AG09319 (cell line): ENCODE results near the gene EPHA8.

ENCODE experiments used
- DNase-seq: peaks from one replicate; pipeline ENCODE4 v3.0.0-alpha.2; 2010; ENCODE audit warnings: low read depth; ENCODE audit errors: extremely low read depth
- TF ChIP-seq, protein P1 (sequence below): IDR thresholded peaks from 2 replicates; pipeline ENCODE4 v1.5.1; 2011; ENCODE audit warnings: low read depth, mild to moderate bottlenecking, inconsistent platforms, low read length, moderate library complexity

EPHA8 gene

DNA sequence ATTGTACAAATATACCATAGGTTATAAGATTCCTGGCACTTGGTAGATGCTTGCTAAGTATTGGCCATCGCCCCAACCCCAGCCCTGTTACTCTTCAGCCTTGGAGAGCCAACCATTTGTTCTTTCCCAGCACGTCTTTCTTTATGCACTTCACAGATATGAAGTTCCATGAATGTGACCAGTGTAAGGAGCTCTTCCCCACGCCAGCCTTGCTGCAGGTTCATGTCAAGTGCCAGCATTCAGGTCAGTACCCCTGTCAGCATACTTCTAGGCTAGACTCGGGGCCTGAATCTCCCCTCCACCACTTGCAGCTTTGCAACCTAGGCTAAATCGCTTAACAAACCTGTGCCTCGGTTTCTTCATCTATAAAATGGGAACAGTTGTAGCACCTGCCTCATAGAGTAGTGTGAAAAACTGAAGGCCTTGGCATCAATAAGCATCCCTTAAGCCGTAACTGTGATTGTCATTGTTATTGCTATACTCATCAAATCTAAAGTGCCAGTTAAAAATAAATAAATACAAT lies 41.0 kb upstream of the EPHA8 start:
- no peak for DNase-seq
- TF ChIP-seq, protein P1, sequence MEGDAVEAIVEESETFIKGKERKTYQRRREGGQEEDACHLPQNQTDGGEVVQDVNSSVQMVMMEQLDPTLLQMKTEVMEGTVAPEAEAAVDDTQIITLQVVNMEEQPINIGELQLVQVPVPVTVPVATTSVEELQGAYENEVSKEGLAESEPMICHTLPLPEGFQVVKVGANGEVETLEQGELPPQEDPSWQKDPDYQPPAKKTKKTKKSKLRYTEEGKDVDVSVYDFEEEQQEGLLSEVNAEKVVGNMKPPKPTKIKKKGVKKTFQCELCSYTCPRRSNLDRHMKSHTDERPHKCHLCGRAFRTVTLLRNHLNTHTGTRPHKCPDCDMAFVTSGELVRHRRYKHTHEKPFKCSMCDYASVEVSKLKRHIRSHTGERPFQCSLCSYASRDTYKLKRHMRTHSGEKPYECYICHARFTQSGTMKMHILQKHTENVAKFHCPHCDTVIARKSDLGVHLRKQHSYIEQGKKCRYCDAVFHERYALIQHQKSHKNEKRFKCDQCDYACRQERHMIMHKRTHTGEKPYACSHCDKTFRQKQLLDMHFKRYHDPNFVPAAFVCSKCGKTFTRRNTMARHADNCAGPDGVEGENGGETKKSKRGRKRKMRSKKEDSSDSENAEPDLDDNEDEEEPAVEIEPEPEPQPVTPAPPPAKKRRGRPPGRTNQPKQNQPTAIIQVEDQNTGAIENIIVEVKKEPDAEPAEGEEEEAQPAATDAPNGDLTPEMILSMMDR: no peak

DNA sequence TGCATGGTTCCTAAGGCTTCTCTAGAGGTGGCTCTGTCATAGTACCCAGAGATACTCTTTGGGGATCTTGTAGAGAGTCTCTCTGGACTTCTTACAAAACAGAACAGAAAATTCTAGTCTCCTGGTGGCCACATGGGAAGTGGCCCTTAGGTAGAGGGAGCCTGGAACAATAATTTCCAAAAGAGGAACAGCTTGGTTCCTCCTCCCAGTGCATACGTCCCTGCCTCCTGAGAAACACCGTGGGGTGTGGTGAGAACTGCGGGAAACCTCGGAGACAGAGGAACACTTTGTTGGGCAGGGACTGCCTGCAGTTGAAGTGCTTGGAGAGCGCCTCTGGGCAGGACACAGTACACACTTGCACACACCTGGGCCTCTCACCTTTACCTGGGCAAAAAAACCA lies 38.8 kb upstream of the EPHA8 start:
- TF ChIP-seq, protein P1: no peak
- no peak for DNase-seq

DNA sequence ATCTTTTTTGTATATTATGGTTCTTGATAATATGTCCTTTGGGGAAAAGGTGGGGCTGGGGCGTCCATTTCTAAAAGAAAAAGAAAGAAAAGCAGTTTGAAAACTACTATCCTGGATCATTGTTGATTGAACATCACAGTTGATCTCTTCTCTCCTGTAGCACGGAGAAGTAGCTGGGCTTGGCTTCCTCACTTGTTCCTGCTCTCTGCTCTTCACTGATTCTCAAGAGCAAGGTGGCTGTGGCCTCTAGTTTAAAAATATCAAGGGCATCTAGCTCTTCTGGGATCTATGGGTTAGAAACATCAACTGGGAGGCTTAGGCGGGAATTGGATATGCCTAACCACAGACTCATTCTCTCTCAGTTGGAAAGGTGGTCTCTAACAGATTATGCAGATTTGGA lies 38.1 kb upstream of the EPHA8 start:
- TF ChIP-seq, protein P1: no peak

DNA sequence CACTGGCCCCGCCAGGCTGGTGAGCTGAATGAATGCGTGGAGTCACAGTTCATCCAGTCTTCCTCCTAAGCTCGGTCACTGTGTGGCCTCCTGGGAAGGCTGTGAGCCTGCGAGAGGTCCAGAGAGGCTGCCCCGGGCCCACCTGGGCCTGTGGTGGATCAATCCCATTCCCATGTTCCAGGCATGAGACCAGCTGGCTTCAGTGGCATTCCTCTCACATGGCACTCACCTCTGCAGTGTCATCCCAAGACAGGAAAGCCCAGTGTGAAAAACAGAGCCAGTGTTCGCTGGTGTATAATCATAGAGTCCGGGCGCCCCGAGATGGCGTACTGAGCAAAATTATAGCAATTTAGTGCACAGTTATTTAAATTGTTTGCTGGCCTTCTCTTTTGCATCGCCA lies 37.6 kb upstream of the EPHA8 start:
- no peak for DNase-seq
- TF ChIP-seq, protein P1: no peak

More for the DNA sequence above, 38.1 kb upstream of the EPHA8 start:
- DNase-seq: no peak

DNA sequence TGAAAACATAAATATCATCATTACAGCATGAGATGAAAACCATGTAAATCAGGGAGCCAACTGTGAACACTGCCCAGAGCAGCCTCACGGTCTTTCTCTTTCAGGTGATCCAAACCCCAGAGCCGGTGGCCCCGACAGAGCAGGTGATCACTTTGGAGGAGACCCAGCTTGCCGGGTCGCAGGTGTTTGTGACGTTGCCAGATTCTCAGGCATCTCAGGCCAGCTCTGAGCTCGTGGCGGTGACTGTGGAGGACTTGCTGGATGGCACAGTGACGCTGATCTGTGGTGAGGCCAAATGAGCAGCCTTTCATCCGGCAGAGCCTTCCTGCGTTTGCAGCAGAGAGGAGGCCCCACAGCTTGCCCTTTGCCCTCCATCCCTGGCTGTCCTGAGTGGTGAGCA lies 37.2 kb upstream of the EPHA8 start:
- no peak for DNase-seq
- TF ChIP-seq, protein P1: no peak

DNA sequence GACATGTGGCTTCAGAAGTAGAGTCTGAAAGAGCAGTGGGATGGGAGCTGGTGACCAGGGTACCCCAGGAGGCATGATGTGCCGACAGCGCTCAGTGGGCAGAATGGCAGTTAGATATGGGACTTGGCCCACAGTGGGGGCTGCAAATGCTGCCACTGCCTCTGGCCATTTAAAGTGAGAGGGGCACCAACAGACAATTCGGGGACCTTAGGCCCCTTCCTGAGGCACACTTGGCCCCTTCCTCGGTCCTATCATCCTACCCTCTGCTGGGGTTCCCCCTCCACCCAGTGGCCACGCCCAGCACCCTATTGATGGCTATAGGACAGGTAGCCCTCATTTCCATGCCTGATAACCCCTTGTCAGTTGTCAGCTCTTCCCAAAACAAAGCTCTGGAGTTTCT lies 36.6 kb upstream of the EPHA8 start:
- DNase-seq: no peak
- TF ChIP-seq, protein P1: no peak

DNA sequence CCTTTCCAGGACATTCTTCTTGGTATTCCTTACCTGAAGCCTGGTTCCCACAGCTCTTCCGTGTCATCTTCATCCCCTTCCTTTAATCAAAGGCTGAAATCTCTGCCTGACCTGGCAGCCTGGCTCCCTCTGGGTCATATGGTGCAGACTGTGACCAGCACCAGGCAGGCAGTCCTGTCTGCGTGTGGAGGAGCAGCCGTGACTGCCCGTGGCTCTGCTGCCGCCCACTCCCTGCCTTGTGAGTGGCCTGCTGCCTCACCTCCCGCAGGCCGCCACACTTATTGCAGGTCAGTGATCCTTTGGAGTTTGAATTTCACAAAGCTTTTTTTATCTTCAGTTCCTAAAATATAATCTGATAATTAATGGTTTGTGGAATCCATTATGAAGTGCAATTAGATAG lies 36.2 kb upstream of the EPHA8 start:
- TF ChIP-seq, protein P1: no peak
- no peak for DNase-seq
